IMR-90 (cell line): ENCODE measurements around the gene ZNF503. TPM values are rescaled to one million over a fixed set of nuclear protein-coding genes. Genes with fewer than 3 reads are reported as not detected.

Experiments used
- ATAC-seq: fragments of 200-7000 bp; cut with Tn5 transposase; 2 replicates; pipeline ENCODE4 v1.9.1; 2020; ENCODE audit warnings: low read depth, mild to moderate bottlenecking, moderate library complexity
- BruUV-seq: library from RNA; stranded (reverse); fragments of 400-500 nt; replicated peaks from 2 replicates; lab custom pipeline; 2021; lab: Mats Ljungman, UMichigan
- CTCF ChIA-PET: fragments of 300-600 bp; formaldehyde crosslinking; extraction: SDS; loops from one replicate; lab custom pipeline; 2021; ENCODE audit warnings: antibody characterized with exemption; lab: Yijun Ruan, JAX
- POLR2A ChIA-PET: fragments of 300-600 bp; sonication (Branson Sonifier 250); formaldehyde crosslinking; loops from one replicate; lab custom pipeline; 2022; ENCODE audit warnings: antibody characterized with exemption; ENCODE audit not compliant: unreplicated experiment; lab: Charles Lee
- DNase-seq: peaks from one replicate; pipeline ENCODE4 v3.0.0; 2013
- H2AFZ ChIP-seq: replicated peaks from 2 replicates; pipeline ENCODE3; 2013; ENCODE audit warnings: low read length, mild to moderate bottlenecking; ENCODE audit not compliant: poor library complexity
- H2AK5ac ChIP-seq: 2 replicates; pipeline ENCODE4 v1.6.1; 2013; ENCODE audit warnings: low read depth, low read length, inconsistent platforms
- H2AK9ac ChIP-seq: replicated peaks from 2 replicates; pipeline ENCODE3; 2013; ENCODE audit warnings: mild to moderate bottlenecking, low read depth, low read length, moderate library complexity; ENCODE audit not compliant: poor library complexity
- H2BK120ac ChIP-seq: 2 replicates; pipeline ENCODE4 v1.6.1; 2013; ENCODE audit warnings: low read depth, low read length, inconsistent platforms
- H2BK15ac ChIP-seq: 3 replicates; pipeline ENCODE4 v1.6.1; 2013; ENCODE audit warnings: low read depth, low read length, inconsistent platforms
- H2BK20ac ChIP-seq: 2 replicates; pipeline ENCODE4 v1.6.1; 2013; ENCODE audit warnings: low read depth, mild to moderate bottlenecking, inconsistent platforms, low read length, moderate library complexity
- H2BK5ac ChIP-seq: 2 replicates; pipeline ENCODE4 v1.6.1; 2013; ENCODE audit warnings: mild to moderate bottlenecking, low read depth, low read length, inconsistent platforms; ENCODE audit not compliant: poor library complexity, severe bottlenecking
- H3K14ac ChIP-seq: replicated peaks from 2 replicates; pipeline ENCODE4 v1.6.1; 2013; ENCODE audit warnings: low read depth, low read length, inconsistent platforms
- H3K18ac ChIP-seq: 2 replicates; pipeline ENCODE4 v1.6.1; 2013; ENCODE audit warnings: low read depth, low read length, control low read depth
- H3K23ac ChIP-seq: 2 replicates; pipeline ENCODE4 v1.6.1; 2013; ENCODE audit warnings: low read depth, low read length, inconsistent platforms
- H3K27ac ChIP-seq: 2 replicates; pipeline ENCODE4 v1.5.1; 2013; ENCODE audit warnings: mild to moderate bottlenecking, control low read depth, low read length; ENCODE audit not compliant: insufficient read depth
- H3K27me3 ChIP-seq: 2 replicates; pipeline ENCODE4 v1.6.1; 2013; ENCODE audit warnings: low read length; ENCODE audit not compliant: control insufficient read depth, insufficient read depth
- H3K36me3 ChIP-seq: 2 replicates; pipeline ENCODE4 v1.6.1; 2013; ENCODE audit warnings: low read length, mixed read lengths; ENCODE audit not compliant: control insufficient read depth, insufficient read depth
- H3K4ac ChIP-seq: 2 replicates; pipeline ENCODE4 v1.6.1; 2013; ENCODE audit warnings: low read depth, low read length, inconsistent platforms
- H3K4me1 ChIP-seq: 2 replicates; pipeline ENCODE4 v1.6.1; 2013; ENCODE audit warnings: low read length, mixed read lengths; ENCODE audit not compliant: control insufficient read depth, insufficient read depth
- H3K4me2 ChIP-seq: 2 replicates; pipeline ENCODE4 v1.6.1; 2013; ENCODE audit warnings: low read depth, mild to moderate bottlenecking, control low read depth, low read length, moderate library complexity
- H3K4me3 ChIP-seq: 2 replicates; pipeline ENCODE4 v1.5.1; 2013; ENCODE audit warnings: low read depth, mild to moderate bottlenecking, control low read depth, low read length, moderate library complexity; ENCODE audit not compliant: insufficient read depth
- H3K56ac ChIP-seq: 2 replicates; pipeline ENCODE4 v1.6.1; 2013; ENCODE audit warnings: low read length, inconsistent platforms; ENCODE audit not compliant: insufficient read depth; ENCODE audit errors: extremely low read depth
- H3K79me1 ChIP-seq, 2 experiments: 2 replicates each; pipeline ENCODE4 v1.6.1; 2013; ENCODE audit warnings: low read length in 2 of 2, inconsistent platforms in 1 of 2, low read depth in 1 of 2
- H3K9ac ChIP-seq: 2 replicates; pipeline ENCODE4 v1.6.1; 2013; ENCODE audit warnings: low read depth, low read length, control low read depth
- H3K9me1 ChIP-seq: 2 replicates; pipeline ENCODE4 v1.6.1; 2013; ENCODE audit warnings: low read length, inconsistent platforms; ENCODE audit not compliant: insufficient read depth
- H3K9me3 ChIP-seq: 2 replicates; pipeline ENCODE4 v1.6.1; 2013; ENCODE audit warnings: low read length; ENCODE audit not compliant: control insufficient read depth, insufficient read depth
- H4K20me1 ChIP-seq: 2 replicates; pipeline ENCODE4 v1.6.1; 2013; ENCODE audit warnings: low read length, inconsistent platforms; ENCODE audit not compliant: insufficient read depth
- H4K5ac ChIP-seq: 2 replicates; pipeline ENCODE4 v1.6.1; 2013; ENCODE audit warnings: mild to moderate bottlenecking, low read depth, low read length, control low read depth
- H4K8ac ChIP-seq, 2 experiments: 2 replicates each; pipeline ENCODE4 v1.6.1; 2013; ENCODE audit warnings: low read depth in 2 of 2, low read length in 2 of 2, control low read depth in 1 of 2, inconsistent platforms in 1 of 2
- H4K91ac ChIP-seq: 2 replicates; pipeline ENCODE4 v1.6.1; 2013; ENCODE audit warnings: low read depth, low read length, inconsistent platforms; ENCODE audit not compliant: insufficient read depth
- ELK1 ChIP-seq: fragments of 150-350 bp; IDR thresholded peaks from 2 replicates; pipeline ENCODE4 v1.6.1; 2016; ENCODE audit warnings: low read depth, mild to moderate bottlenecking, low read length, moderate library complexity, borderline replicate concordance
- MAZ ChIP-seq: IDR thresholded peaks from 2 replicates; pipeline ENCODE4 v1.6.1; 2012; ENCODE audit warnings: low read depth, mild to moderate bottlenecking, low read length, improper control_type of control experiment, moderate library complexity, borderline replicate concordance
- MXI1 ChIP-seq: IDR thresholded peaks from 2 replicates; pipeline ENCODE4 v1.6.1; 2012; ENCODE audit warnings: low read depth, mild to moderate bottlenecking, low read length, moderate library complexity, borderline replicate concordance
- WGBS, 2 experiments: methylation state at CpG; one replicate each; pipeline versions ENCODE4 v1.1.5 to v1.1.7; 2013; ENCODE audit warnings: missing lambda C conversion rate in 2 of 2; ENCODE audit not compliant: insufficient read length in 1 of 2; ENCODE audit errors: extremely low coverage in 2 of 2; 5-methylcytosine and 5-hydroxymethylcytosine counted together
- dilution Hi-C: fragments of 300-500 bp; cut with HindIII; formaldehyde crosslinking; loops from one replicate; pipeline ENCODE4 v1.14.3; 2018; ENCODE audit warnings: low sequenced_read_pairs; ENCODE audit not compliant: unreplicated experiment
- in situ Hi-C: fragments of 300-500 bp; cut with MboI; formaldehyde crosslinking; loops from 3 replicates; pipeline ENCODE4 v1.14.3; 2019; ENCODE audit warnings: low sequenced_read_pairs, inconsistent platforms, mixed read lengths
- intact Hi-C: fragments of 100-400 bp; cut with micrococcal nuclease; formaldehyde crosslinking; loops from 2 replicates; pipeline ENCODE4 v1.10.0; 2022
- polyA plus RNA-seq, 3 experiments: library from polyadenylated mRNA; depleted of rRNA; stranded (reverse); fragments of >200 nt; gene quantifications; 2 replicates each; pipeline ENCODE4 v1.2.3, GENCODE V29; 2012; ENCODE audit warnings: low replicate concordance in 1 of 3
- total RNA-seq: library from RNA; depleted of rRNA; stranded (reverse); fragments of >200 nt; gene quantifications from 2 replicates; pipeline ENCODE4 v1.2.3, GENCODE V29; 2012

The ZNF503 gene
- total and polyA plus RNA-seq, 2 of the 4 experiments (the other 2 are of a cell fraction), result 0.36 to 5.8 TPM

- no TSS peak for BruUV-seq
Measured at GRCh38 chr10:75446508-75446907, 44.9 kb upstream of the ZNF503 start.

More at GRCh38 chr10:75446508-75446907, 44.9 kb upstream of the ZNF503 start:
- Histone ChIP-seq H3K4me1 (no peaks in the 10 kb centered on the region), H3K27me3 (no peaks in the 10 kb centered on the region; the same call in 1 of the 2 replicates), H3K4me2 (no peak overlapping the region), H2BK5ac (no peak overlapping the region), H3K79me1 (no peaks in the 10 kb centered on the region), H3K36me3 (no peaks in the 10 kb centered on the region), H2AFZ (no peak overlapping the region), H3K14ac (no peak overlapping the region), H2BK120ac (no peak overlapping the region), H3K18ac (no peak overlapping the region), H2BK20ac (no peak overlapping the region), H2AK9ac (no peak overlapping the region), H3K9me1 (no peaks in the 10 kb centered on the region), H3K9ac (no peak overlapping the region), H3K4ac (no peak overlapping the region), H3K23ac (no peak overlapping the region), H3K4me3 (no peak overlapping the region), H2AK5ac (no peak overlapping the region), H4K8ac (no peak overlapping the region), H2BK15ac (no peak overlapping the region), H4K5ac (no peak overlapping the region), H3K56ac (no peak overlapping the region), H4K91ac (no peak overlapping the region), H4K20me1 (no peaks in the 10 kb centered on the region), H3K27ac (no peak overlapping the region), H3K9me3 (peaks cover 8% of the 10 kb centered on the region; the same call in 1 of the 2 replicates)
- DNase-seq (no peak), ATAC-seq (no peak)
- dilution Hi-C loops (no loop called here), intact Hi-C loops (no loop called here), in situ Hi-C loops (no loop called here)
- CTCF ChIA-PET, result no interaction called here
- TF ChIP-seq MAZ (no peak), ELK1 (no peak), MXI1 (no peak)
- WGBS, 2 experiments, result no CpG with 5 or more reads among the region's 1 CpG
- POLR2A ChIA-PET, result no interaction called here
